ENCODE measurements around the gene SLC16A3.
A peak's percentile ranks its signal among the peaks of the same experiment; 100 is the strongest.

The SLC16A3 gene

GRCh38 chr17:82275326-82275725 is 46.5 kb downstream of the SLC16A3 start:
- in situ Hi-C loops (cut with MboI; ENCODE audit: low sequenced_read_pairs): no loop called here
- DNase-seq (ENCODE audit: low spot score in 2 of 2): no peak
- no peak overlapping the region for H3K4me3 ChIP-seq
- peaks cover 2% of the 10 kb centered on the region; the same call in 1 of the 2 replicates for H3K9me3 ChIP-seq
- peaks cover 25% of the 10 kb centered on the region for H3K36me3 ChIP-seq (replicated peaks)
- H3K4me1 ChIP-seq: peaks cover 18% of the 10 kb centered on the region
- no peaks in the 10 kb centered on the region for H3K27me3 ChIP-seq (ENCODE audit: low read depth)

DNA sequence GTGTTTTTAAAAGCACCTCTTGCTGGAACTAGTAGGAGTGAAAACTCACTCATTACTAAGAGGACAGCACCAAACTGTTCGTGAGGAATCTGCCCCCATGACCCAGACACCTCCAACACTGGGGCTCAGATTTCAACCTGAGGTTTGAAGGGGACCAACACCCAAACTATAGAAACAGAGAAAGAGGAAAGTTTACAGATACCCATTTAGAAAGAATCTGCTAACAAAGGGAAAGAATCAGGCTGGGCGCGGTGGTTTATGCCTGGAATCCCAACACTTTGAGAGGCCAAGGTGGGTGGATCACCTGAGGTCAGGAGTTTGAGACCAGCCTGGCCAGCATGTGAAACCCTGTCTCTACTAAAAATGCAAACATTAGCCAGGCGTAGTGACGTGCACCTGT is 48.1 kb downstream of the SLC16A3 start:
- DNase-seq (ENCODE audit: low spot score in 2 of 2): no peak
- peaks cover 2% of the 10 kb centered on the region; the same call in 1 of the 2 replicates for H3K9me3 ChIP-seq
- H3K4me1 ChIP-seq: peaks cover 11% of the 10 kb centered on the region
- peaks cover 9% of the 10 kb centered on the region for H3K36me3 ChIP-seq (replicated peaks)
- in situ Hi-C loops (cut with MboI; ENCODE audit: low sequenced_read_pairs): no loop called here
- H3K4me3 ChIP-seq: no peak overlapping the region
- H3K27me3 ChIP-seq (ENCODE audit: low read depth): no peaks in the 10 kb centered on the region

- in situ Hi-C loops (cut with MboI; ENCODE audit: low sequenced_read_pairs): no loop called here
- no peaks in the 10 kb centered on the region for H3K9me3 ChIP-seq
- DNase-seq (ENCODE audit: low spot score in 2 of 2): no peak
These were observed 49.0 kb downstream of the SLC16A3 start for GRCh38 chr17:82277851-82278250.

DNA sequence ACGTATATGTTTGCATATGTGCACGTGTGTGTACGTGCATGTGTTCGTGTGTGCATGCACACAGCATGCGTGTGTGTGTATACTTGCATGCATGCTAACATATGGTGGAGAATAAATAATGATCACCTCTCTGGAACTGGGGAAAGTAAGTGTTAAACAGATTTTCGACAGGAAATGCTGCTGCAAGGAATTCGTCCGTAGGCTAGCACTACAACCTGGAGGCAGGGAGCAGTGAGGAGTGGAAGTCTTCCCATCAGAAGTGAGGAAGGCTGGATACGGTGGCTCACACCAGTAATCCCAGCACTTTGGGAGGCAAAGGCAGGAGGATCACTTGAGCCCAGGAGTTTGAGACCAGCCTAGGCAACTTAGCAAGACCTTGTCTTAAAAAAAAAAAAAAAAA is 49.5 kb downstream of the SLC16A3 start:
- Histone ChIP-seq H3K36me3 (replicated peaks) (0 out of 2 replicates have a peak, but pooled peaks cover under 1% of the 10 kb centered on the region), H3K27me3 (ENCODE audit: low read depth) (no peaks in the 10 kb centered on the region), H3K9me3 (no peaks in the 10 kb centered on the region), H3K4me3 (no peak overlapping the region), H3K4me1 (peaks cover 7% of the 10 kb centered on the region)
- no peak for DNase-seq (ENCODE audit: low spot score in 2 of 2)
- in situ Hi-C loops (cut with MboI; ENCODE audit: low sequenced_read_pairs): no loop called here

More at GRCh38 chr17:82277851-82278250, 49.0 kb downstream of the SLC16A3 start:
- H3K4me1 ChIP-seq: peaks cover 7% of the 10 kb centered on the region
- peaks cover 3% of the 10 kb centered on the region; the same call in 1 of the 2 replicates for H3K36me3 ChIP-seq (replicated peaks)
- no peaks in the 10 kb centered on the region for H3K27me3 ChIP-seq (ENCODE audit: low read depth)
- H3K4me3 ChIP-seq: no peak overlapping the region

- Histone ChIP-seq H3K27me3 (ENCODE audit: low read depth) (no peaks in the 10 kb centered on the region), H3K36me3 (replicated peaks) (no peaks in the 10 kb centered on the region), H3K4me1 (peaks cover 4% of the 10 kb centered on the region), H3K4me3 (no peak overlapping the region), H3K9me3 (no peaks in the 10 kb centered on the region)
- in situ Hi-C loops (cut with MboI; ENCODE audit: low sequenced_read_pairs): no loop called here
- DNase-seq (ENCODE audit: low spot score in 2 of 2): no peak
These were observed 50.0 kb downstream of the SLC16A3 start for GRCh38 chr17:82278786-82279391.

GRCh38 chr17:82280537-82280936 is 51.7 kb downstream of the SLC16A3 start:
- peaks cover 7% of the 10 kb centered on the region for H3K4me1 ChIP-seq
- H3K9me3 ChIP-seq: no peaks in the 10 kb centered on the region
- H3K4me3 ChIP-seq: no peak overlapping the region
- H3K36me3 ChIP-seq (replicated peaks): no peaks in the 10 kb centered on the region
- no peak for DNase-seq (ENCODE audit: low spot score in 2 of 2)
- no peaks in the 10 kb centered on the region for H3K27me3 ChIP-seq (ENCODE audit: low read depth)
- in situ Hi-C loops (cut with MboI; ENCODE audit: low sequenced_read_pairs): no loop called here

GRCh38 chr17:82281076-82281475 is 52.2 kb downstream of the SLC16A3 start:
- peaks cover 10% of the 10 kb centered on the region for H3K4me1 ChIP-seq
- H3K27me3 ChIP-seq (ENCODE audit: low read depth): no peaks in the 10 kb centered on the region
- in situ Hi-C loops (cut with MboI; ENCODE audit: low sequenced_read_pairs): no loop called here
- no peak overlapping the region for H3K4me3 ChIP-seq
- H3K36me3 ChIP-seq (replicated peaks): no peaks in the 10 kb centered on the region
- no peaks in the 10 kb centered on the region for H3K9me3 ChIP-seq
- DNase-seq (ENCODE audit: low spot score in 2 of 2): no peak

- Histone ChIP-seq H3K9me3 (no peaks in the 10 kb centered on the region), H3K4me3 (no peak overlapping the region), H3K4me1 (peaks cover 10% of the 10 kb centered on the region), H3K36me3 (replicated peaks) (no peaks in the 10 kb centered on the region), H3K27me3 (ENCODE audit: low read depth) (no peaks in the 10 kb centered on the region)
- in situ Hi-C loops (cut with MboI; ENCODE audit: low sequenced_read_pairs): no loop called here
- DNase-seq (ENCODE audit: low spot score in 2 of 2): no peak
These were observed 52.8 kb downstream of the SLC16A3 start for GRCh38 chr17:82281502-82282238.

- Histone ChIP-seq H3K4me3 (no peak overlapping the region), H3K27me3 (ENCODE audit: low read depth) (no peaks in the 10 kb centered on the region), H3K9me3 (no peaks in the 10 kb centered on the region; the same call in 1 of the 2 replicates), H3K36me3 (replicated peaks) (no peaks in the 10 kb centered on the region), H3K4me1 (peaks cover 11% of the 10 kb centered on the region)
- no peak for DNase-seq (ENCODE audit: low spot score in 2 of 2)
- in situ Hi-C loops (cut with MboI; ENCODE audit: low sequenced_read_pairs): no loop called here
These were observed 53.7 kb downstream of the SLC16A3 start for GRCh38 chr17:82282239-82283207.

- in situ Hi-C loops (cut with MboI; ENCODE audit: low sequenced_read_pairs): no loop called here
- Histone ChIP-seq H3K4me3 (no peak overlapping the region), H3K4me1 (peaks cover 17% of the 10 kb centered on the region), H3K36me3 (replicated peaks) (no peaks in the 10 kb centered on the region), H3K9me3 (peaks cover 2% of the 10 kb centered on the region; the same call in 1 of the 2 replicates), H3K27me3 (ENCODE audit: low read depth) (no peaks in the 10 kb centered on the region)
- peak in 1 of 2 experiments; percentile 34 for DNase-seq (ENCODE audit: low spot score in 2 of 2)
These were observed 54.4 kb downstream of the SLC16A3 start for GRCh38 chr17:82283208-82283749.

DNA sequence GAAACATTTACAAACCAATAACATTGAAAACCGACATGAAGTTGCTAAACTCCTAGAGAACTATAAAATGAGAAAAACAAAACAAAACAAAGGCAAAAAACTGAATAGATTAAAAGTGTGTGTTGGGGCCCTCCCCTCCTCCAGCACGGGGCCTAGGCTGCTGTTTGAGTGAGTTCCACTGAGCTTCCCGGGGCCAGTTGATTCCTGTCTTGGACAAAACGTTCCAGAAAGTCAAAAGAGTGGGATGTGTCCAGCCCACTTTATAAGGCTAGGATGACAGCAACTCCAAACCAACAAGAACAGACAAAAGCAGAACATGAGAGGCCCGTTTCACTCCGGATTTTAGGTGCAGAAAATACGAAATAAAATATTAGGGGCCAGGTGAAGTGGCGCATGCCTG is 56.3 kb downstream of the SLC16A3 start:
- in situ Hi-C loops (cut with MboI; ENCODE audit: low sequenced_read_pairs): no loop called here
- Histone ChIP-seq H3K27me3 (ENCODE audit: low read depth) (no peaks in the 10 kb centered on the region), H3K9me3 (peaks cover 2% of the 10 kb centered on the region; the same call in 1 of the 2 replicates), H3K4me3 (no peak overlapping the region), H3K4me1 (peaks cover 20% of the 10 kb centered on the region), H3K36me3 (replicated peaks) (no peaks in the 10 kb centered on the region)
- DNase-seq (ENCODE audit: low spot score in 2 of 2): peak; percentile 17 to 63

DNA sequence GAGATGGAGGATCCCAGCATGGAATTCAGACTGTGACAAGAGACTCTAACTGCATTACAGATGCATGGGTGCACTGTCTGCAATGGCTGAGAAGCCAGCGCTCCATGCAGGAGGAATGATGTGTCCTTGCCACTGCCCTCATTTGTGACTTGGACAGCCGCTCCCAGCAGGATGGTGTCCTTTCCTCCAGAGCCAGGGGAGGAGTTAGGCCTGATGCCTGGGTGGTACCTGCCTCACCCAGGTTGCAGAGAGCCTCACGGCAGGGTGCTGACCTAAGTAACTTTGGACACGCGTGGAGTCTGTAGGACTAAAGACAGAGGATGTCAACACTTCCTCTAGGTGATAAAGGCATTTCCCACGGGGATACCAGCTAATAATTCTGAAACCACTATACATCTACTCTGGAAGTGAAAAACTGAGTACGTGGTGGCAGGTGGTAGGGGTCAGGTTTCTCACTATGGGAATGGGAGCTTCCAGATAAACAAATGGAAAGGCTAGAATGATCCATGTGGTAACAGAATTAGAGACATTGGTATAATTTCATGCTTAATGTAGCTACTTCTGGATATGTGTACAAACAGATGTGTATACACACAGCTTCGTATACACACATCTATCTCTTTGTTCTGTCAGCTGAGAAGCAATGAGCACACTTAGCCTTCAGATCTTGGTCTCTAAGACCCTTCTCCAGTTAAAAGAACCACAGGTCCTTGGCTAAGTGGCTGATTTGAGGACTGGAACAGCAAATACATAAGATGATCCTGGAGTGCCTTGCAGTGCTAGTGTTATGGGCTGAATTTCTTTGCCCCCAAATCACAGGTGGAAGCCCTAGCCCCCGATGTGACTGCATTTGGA is 58.4 kb downstream of the SLC16A3 start:
- DNase-seq (ENCODE audit: low spot score in 2 of 2): no peak
- Histone ChIP-seq H3K4me1 (peaks cover 25% of the 10 kb centered on the region), H3K27me3 (ENCODE audit: low read depth) (no peaks in the 10 kb centered on the region), H3K9me3 (peaks cover 2% of the 10 kb centered on the region; the same call in 1 of the 2 replicates), H3K36me3 (replicated peaks) (no peaks in the 10 kb centered on the region), H3K4me3 (no peak overlapping the region)
- in situ Hi-C loops (cut with MboI; ENCODE audit: low sequenced_read_pairs): no loop called here

Data from HAP-1 (cell line).